Measurements from ENCODE around the gene NTHL1. TPM values are rescaled to one million over a fixed set of nuclear protein-coding genes. Genes with fewer than 3 reads are reported as not detected.

NTHL1 gene
- total RNA-seq, 1 donor from 2014 or later, result 48.9 TPM

DNA sequence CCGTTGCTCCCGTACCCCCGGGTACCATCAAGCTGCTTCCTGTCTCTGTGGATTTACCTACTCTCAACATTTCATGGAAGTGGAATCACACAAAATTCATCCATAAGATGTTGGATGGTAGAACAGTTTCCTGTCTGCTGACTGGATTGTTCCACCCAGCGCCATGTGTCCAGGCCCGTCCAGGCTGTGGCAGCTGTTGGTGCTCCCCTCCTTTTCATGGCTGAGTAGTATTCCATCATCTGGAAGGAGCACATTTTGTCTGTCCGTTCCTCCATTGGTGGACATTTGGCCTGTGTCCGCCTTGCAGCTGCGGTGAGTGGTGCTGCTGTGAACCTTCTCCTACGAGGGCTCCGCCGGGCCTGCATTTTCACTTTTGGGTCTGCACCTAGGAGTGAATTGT is 18.5 kb upstream of the NTHL1 start:
- no peak for DNase-seq (ENCODE audit: low read depth, low spot score)

DNA sequence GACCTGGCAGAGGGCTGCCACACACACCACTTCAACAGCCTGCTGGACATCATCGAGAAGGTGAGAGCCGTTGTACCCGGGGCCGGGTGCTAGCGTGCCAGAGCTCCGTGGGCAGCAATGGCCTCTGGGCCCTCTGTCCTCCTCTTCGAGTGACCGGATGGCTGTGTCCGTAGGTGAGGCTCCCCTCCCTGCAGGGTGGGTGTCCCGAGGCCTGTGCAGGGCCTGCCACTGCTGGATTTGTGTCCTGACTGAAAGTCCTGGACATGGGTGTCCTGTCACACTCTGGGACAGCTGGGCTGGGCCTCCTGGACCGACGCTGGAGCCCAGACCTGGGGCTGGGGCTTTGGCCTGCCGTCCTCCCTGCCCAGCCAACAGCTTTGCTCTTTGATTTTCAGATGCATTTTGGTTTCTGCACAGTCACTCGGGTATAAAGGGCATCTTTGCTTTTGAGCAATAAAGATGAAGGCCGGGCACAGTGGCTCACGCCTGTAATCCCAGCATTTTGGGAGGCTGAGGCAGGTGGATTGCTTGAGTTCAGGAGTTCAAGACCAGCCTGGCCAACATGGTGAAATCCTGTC is 16.8 kb upstream of the NTHL1 start:
- DNase-seq (ENCODE audit: low read depth, low spot score), result no peak

DNA sequence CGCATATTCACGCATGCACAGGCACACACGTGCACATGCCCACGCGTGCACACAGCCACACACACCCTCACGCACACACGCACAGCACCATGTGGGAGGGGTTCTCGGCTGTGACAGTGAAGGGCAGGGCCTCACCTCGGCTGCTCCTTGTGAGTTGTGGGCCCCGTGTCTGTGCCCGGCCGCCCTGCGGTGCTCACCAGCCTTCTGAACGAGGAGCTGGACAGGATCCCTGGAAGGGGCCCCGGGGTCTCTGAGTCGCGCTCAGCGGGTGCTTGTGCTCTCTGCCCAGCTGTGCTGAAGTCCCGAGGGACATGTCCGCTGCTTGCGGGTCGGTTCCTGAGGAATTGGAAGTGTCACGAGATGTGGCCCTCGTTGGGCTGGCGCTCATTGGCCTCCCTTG is 16.2 kb upstream of the NTHL1 start:
- no peak for DNase-seq (ENCODE audit: low read depth, low spot score)

DNA sequence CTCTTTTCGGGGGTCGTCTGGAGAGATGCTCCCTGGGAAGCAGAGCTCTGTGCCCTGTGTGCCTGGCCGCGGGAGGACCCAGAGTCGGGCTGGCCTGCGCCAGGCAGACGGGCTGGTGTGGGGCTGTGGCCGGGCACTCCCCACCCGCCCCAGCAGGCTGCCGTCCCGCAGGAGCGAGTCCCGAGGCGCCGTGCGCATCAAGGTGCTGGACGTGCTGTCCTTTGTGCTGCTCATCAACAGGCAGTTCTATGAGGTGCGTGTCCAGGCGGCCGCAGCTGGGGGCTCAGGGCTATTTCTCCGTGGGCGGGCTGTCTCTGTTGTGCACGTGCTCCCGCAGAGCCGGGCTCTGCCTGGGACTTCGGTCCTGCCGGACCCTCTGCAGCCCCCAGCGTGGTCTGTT is 15.2 kb upstream of the NTHL1 start:
- no peak for DNase-seq (ENCODE audit: low read depth, low spot score)

DNA sequence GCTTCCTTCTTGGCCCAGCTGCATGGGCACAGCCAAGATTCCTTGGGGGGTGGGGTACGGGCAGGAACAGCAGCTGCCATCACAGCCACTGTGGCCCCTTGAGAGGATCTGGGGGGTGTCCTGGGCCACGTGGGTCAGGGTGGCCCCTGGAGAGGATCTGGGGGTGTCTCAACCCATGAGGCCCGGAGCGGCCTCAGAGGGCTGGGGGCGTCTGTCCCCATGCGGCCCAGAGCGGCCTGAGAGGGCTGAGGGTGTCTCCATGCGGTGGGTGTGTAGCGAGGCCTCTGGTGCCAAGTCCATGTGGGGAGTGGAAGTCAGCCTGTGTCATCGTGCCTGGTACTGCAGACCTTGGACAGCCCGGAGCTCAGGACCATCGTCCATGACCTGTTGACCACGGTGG is 13.9 kb upstream of the NTHL1 start:
- DNase-seq (ENCODE audit: low read depth, low spot score), result no peak

GRCh38 chr16:2061023-2061422 is 13.4 kb upstream of the NTHL1 start:
- no peak for DNase-seq (ENCODE audit: low read depth, low spot score)

DNA sequence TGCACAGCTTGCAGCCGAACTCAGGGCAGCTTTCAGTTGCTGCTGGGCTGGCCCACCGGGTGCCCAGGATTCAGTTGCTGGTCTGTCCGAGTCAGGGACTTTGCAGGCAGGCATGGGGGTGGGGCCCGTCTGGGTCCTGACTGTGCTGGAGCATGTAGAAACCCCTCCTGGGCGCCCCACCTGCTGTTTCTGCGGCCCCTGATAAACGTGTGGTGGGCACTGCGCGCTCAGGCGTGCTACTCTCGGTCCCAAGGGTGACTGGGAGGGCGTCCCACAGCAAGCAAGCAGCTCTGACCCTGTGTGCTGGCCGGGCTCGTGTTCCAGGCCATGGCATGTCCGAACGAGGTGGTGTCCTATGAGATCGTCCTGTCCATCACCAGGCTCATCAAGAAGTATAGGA is 12.7 kb upstream of the NTHL1 start:
- DNase-seq (ENCODE audit: low read depth, low spot score), result no peak

DNA sequence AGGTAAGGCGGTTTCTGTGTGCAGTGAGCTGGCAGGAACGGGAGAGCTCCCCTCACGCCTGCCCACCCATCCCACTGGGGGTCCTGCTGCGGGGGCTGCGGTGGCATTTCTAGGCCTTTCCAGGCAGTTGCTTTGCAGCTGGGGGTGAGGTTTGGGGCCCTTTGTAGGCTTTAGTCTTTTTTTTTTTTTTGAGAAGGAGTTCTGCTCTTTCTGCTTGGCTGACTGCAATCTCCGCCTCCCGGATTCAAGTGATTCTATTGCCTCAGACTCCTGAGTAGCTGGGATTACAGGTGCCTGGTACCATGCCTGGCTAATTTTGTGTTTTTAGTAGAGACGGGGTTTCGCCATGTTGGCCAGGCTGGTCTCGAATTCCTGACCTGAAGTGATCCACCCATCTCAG is 11.2 kb upstream of the NTHL1 start:
- DNase-seq (ENCODE audit: low read depth, low spot score), result no peak

- DNase-seq (ENCODE audit: low read depth, low spot score), result no peak
Observed at GRCh38 chr16:2058420-2058819, 10.8 kb upstream of the NTHL1 start.

GRCh38 chr16:2057438-2057837 is 9.8 kb upstream of the NTHL1 start:
- DNase-seq (ENCODE audit: low read depth, low spot score), result no peak

- DNase-seq (ENCODE audit: low read depth, low spot score), result no peak
Observed at GRCh38 chr16:2056681-2057407, 9.2 kb upstream of the NTHL1 start.

GRCh38 chr16:2056077-2056476 is 8.4 kb upstream of the NTHL1 start:
- DNase-seq (ENCODE audit: low read depth, low spot score), result no peak

- no peak for DNase-seq (ENCODE audit: low read depth, low spot score)
Observed at GRCh38 chr16:2054543-2055245, 7.1 kb upstream of the NTHL1 start.

GRCh38 chr16:2053897-2054296 is 6.3 kb upstream of the NTHL1 start:
- DNase-seq (ENCODE audit: low read depth, low spot score), result no peak

GRCh38 chr16:2053211-2053610 is 5.6 kb upstream of the NTHL1 start:
- no peak for DNase-seq (ENCODE audit: low read depth, low spot score)

DNA sequence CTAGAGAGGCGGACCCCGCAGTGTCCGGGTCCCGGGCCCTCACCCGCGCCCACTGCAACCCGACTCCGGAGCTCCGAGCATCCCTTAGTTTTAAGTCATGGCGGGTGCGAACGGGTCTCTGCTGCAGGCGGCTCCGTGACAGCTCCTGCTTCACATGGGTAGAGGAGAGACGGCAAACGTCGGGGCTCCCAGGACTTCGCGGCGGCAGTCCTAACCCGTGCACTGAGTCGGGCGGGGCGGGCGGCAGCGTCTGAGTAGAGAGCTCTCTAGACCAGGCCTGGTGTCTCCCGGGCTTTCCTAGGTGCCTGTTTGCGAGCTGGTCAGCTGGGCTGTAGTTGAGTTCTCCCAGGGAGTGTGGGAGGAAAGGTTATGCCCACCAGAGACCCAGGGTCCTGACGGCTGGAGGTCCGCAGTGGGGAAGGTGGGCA is 496 bp upstream of the NTHL1 start:
- DNase-seq (ENCODE audit: low read depth, low spot score), result no peak

DNA sequence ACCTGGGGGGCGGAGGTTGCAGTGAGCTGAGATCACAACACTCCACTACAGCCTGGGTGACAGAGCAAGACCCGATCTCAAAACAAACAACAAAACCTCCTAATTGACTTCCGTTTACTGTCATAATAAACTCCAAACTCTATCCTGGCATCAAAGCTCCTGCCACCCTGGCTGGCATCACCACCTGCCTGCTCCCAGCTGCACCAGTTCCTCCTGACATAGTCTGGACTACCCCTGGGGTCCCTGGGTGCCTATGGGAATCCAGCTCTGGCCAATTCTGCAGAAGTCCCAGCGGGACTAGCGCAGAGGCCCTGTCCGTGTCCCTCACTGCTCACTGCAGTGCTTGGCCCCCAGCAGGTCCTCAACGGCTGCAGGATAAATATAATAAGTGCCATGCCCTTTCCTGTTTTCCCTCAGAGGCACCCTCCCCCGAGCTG is 723 bp downstream of the NTHL1 start:
- DNase-seq (ENCODE audit: low read depth, low spot score), result no peak

- no peak for DNase-seq (ENCODE audit: low read depth, low spot score)
Observed at GRCh38 chr16:2045965-2046892, 1.4 kb downstream of the NTHL1 start.

DNA sequence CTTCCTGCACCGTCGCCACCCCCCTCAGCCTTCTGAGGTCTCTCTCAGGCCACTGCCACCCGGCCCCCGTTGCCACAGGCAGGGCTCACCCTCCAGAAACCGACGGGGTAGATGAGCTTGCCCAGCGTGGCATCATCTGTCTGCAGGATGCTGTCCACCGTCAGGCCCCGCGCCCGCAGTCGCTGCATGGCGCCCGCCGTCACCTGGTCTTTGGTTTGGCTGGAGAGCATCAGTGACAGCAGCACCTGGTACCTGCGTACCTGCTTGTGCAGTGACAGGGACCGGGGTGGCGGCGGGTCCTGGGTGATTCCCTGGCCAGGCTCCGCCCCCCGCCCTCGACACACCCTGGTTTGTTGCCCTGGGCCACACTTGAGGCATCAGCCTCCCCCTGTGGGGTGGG is 3.1 kb downstream of the NTHL1 start:
- DNase-seq (ENCODE audit: low read depth, low spot score), result no peak

- no peak for DNase-seq (ENCODE audit: low read depth, low spot score)
Observed at GRCh38 chr16:2043667-2044451, 3.8 kb downstream of the NTHL1 start.

Measured in pulmonary artery endothelial cell (primary cell).